SU-DHL-6 (cell line): ENCODE results near the gene WDR81.

Source experiments
- H2AFZ ChIP-seq: fragments of 200-600 bp; sonication (generic); 2 replicates; pipeline ENCODE4 v1.6.1; 2014; ENCODE audit warnings: low read depth, mild to moderate bottlenecking, moderate library complexity, mixed read lengths, antibody characterized with exemption, low read length; ENCODE audit not compliant: severe bottlenecking
- H3F3A ChIP-seq: fragments of 200-600 bp; shearing (Covaris generic); 2 replicates; pipeline ENCODE4 v1.6.0; 2016; ENCODE audit warnings: antibody characterized with exemption, mild to moderate bottlenecking; ENCODE audit not compliant: insufficient read depth
- H3K27ac ChIP-seq: fragments of 200-600 bp; sonication (generic); 2 replicates; pipeline ENCODE4 v1.5.1; 2016; ENCODE audit warnings: low read depth, mild to moderate bottlenecking, low read length, moderate library complexity, mixed read lengths
- H3K27me3 ChIP-seq: fragments of 200-600 bp; sonication (generic), shearing (Covaris generic); 2 replicates; pipeline ENCODE4 v1.6.0; 2014; ENCODE audit warnings: mild to moderate bottlenecking, low read length
- H3K36me3 ChIP-seq: fragments of 200-600 bp; sonication (generic); 2 replicates; pipeline ENCODE4 v1.6.1; 2014; ENCODE audit warnings: mild to moderate bottlenecking, low read length, mixed read lengths
- H3K4me2 ChIP-seq: fragments of 300-600, 200-600 bp; shearing (Covaris generic), sonication (generic); 2 replicates; pipeline ENCODE4 v1.6.0; 2014; ENCODE audit warnings: low read length, low read depth, mild to moderate bottlenecking; ENCODE audit not compliant: poor library complexity, severe bottlenecking
- H3K4me3 ChIP-seq: fragments of 200-600 bp; sonication (generic); 2 replicates; pipeline ENCODE4 v1.5.1; 2014; ENCODE audit warnings: antibody characterized with exemption, low read length, mild to moderate bottlenecking, mixed read lengths; ENCODE audit not compliant: insufficient read depth, poor library complexity, severe bottlenecking
- H3K79me2 ChIP-seq: fragments of 200-600 bp; sonication (generic); 2 replicates; pipeline ENCODE4 v1.6.1; 2014; ENCODE audit warnings: mild to moderate bottlenecking, low read length, moderate library complexity; ENCODE audit not compliant: insufficient read depth
- H3K9ac ChIP-seq: fragments of 200-600 bp; sonication (generic); 2 replicates; pipeline ENCODE4 v1.7.0; 2014; ENCODE audit warnings: mild to moderate bottlenecking, low read length
- H3K9me2 ChIP-seq: fragments of 200-600 bp; sonication (generic); replicated peaks from 2 replicates; pipeline ENCODE4 v1.6.1; 2014; ENCODE audit warnings: low read length; ENCODE audit not compliant: insufficient read depth
- H3K9me3 ChIP-seq: fragments of 200-600 bp; sonication (generic); 2 replicates; pipeline ENCODE4 v1.6.1; 2014; ENCODE audit warnings: low read length, mixed read lengths; ENCODE audit not compliant: insufficient read depth
- H4K20me1 ChIP-seq: fragments of 200-600 bp; sonication (generic); 2 replicates; pipeline ENCODE4 v1.6.1; 2014; ENCODE audit warnings: low read depth, mild to moderate bottlenecking, antibody characterized with exemption, low read length, moderate library complexity, mixed read lengths
- CTCF ChIP-seq: fragments of 200-600 bp; sonication (generic); IDR thresholded peaks from one replicate; pipeline ENCODE4 v1.5.1; 2017; ENCODE audit warnings: antibody characterized with exemption, mild to moderate bottlenecking, low read length, moderate library complexity; ENCODE audit not compliant: insufficient read depth, poor library complexity, severe bottlenecking
- EZH2phosphoT487 ChIP-seq: fragments of 200-600 bp; sonication (generic), shearing (Covaris generic); conservative IDR thresholded peaks from 2 replicates; pipeline ENCODE4 v1.6.1; 2018; ENCODE audit warnings: mild to moderate bottlenecking, antibody characterized with exemption, low read length, moderate library complexity, mixed read lengths

Gene WDR81

GRCh38 chr17:1713160-1713877 lies 11.2 kb upstream of the WDR81 start:
- Histone ChIP-seq H3K27ac (no peak overlapping the region), H3K27me3 (no peaks in the 10 kb centered on the region)

DNA sequence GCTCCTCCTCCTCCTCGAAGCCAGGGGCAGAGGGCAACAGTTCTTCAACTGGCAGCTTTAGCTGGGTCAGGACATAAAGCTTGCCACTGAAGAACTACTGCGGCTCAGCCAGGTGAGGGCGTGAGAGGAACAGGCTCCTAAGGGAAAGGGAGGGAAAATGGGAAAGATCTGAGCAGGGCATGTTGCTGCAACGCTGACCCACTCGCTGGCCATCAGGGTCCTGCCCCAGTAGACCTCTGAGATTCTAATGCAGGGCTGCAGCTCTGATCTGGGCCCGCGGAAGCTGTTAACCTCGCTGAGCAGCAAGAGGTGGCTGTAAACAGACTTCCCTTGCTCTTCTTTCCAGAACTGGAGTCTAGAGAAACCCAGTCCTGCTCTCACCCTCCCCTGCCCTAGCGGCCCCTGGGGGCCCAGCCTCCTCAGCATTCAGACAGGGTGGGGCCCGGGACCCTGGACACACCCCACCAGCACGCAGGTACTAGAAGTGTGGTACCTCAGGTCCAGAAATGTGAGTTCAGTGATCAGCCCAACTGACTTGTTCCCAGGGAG lies 10.6 kb upstream of the WDR81 start:
- no peaks in the 10 kb centered on the region for H3K9me3 ChIP-seq
- no peaks in the 10 kb centered on the region for H4K20me1 ChIP-seq
- peaks cover 4% of the 10 kb centered on the region; the same call in 1 of the 2 replicates for H3F3A ChIP-seq
- H3K27ac ChIP-seq: no peak overlapping the region
- no peak overlapping the region for H3K9ac ChIP-seq
- H3K27me3 ChIP-seq: no peaks in the 10 kb centered on the region
- H3K36me3 ChIP-seq: no peaks in the 10 kb centered on the region
- H3K4me2 ChIP-seq: no peak overlapping the region
- no peak overlapping the region for H2AFZ ChIP-seq
- no peaks in the 10 kb centered on the region for H3K79me2 ChIP-seq
- no peaks in the 10 kb centered on the region for H3K9me2 ChIP-seq
- TF ChIP-seq CTCF (no peak), EZH2phosphoT487 (no peak)
- H3K4me3 ChIP-seq: no peak overlapping the region

More at GRCh38 chr17:1713160-1713877, 11.2 kb upstream of the WDR81 start:
- no peak overlapping the region for H2AFZ ChIP-seq
- no peak overlapping the region for H3K4me3 ChIP-seq
- peaks cover 4% of the 10 kb centered on the region; the same call in 1 of the 2 replicates for H3F3A ChIP-seq
- no peak overlapping the region for H3K4me2 ChIP-seq
- no peaks in the 10 kb centered on the region for H3K36me3 ChIP-seq
- no peaks in the 10 kb centered on the region for H4K20me1 ChIP-seq
- H3K79me2 ChIP-seq: no peaks in the 10 kb centered on the region
- no peaks in the 10 kb centered on the region for H3K9me2 ChIP-seq
- TF ChIP-seq EZH2phosphoT487 (no peak), CTCF (no peak)
- no peaks in the 10 kb centered on the region for H3K9me3 ChIP-seq
- H3K9ac ChIP-seq: no peak overlapping the region

GRCh38 chr17:1714427-1714979 lies 10.0 kb upstream of the WDR81 start:
- H4K20me1 ChIP-seq: no peaks in the 10 kb centered on the region
- H3F3A ChIP-seq: peaks cover 4% of the 10 kb centered on the region; the same call in 1 of the 2 replicates
- H3K9ac ChIP-seq: no peak overlapping the region
- no peaks in the 10 kb centered on the region for H3K36me3 ChIP-seq
- H3K27ac ChIP-seq: no peak overlapping the region
- no peaks in the 10 kb centered on the region for H3K27me3 ChIP-seq
- H3K4me3 ChIP-seq: no peak overlapping the region
- H2AFZ ChIP-seq: no peak overlapping the region
- no peaks in the 10 kb centered on the region for H3K79me2 ChIP-seq
- H3K4me2 ChIP-seq: no peak overlapping the region
- no peaks in the 10 kb centered on the region for H3K9me2 ChIP-seq
- no peaks in the 10 kb centered on the region for H3K9me3 ChIP-seq
- no peak for TF ChIP-seq EZH2phosphoT487
- TF ChIP-seq CTCF: no peak
